Natural killer cell (primary cell): ENCODE results near the gene TECPR1. TPM values are rescaled to one million over a fixed set of nuclear protein-coding genes. Genes with fewer than 3 reads are reported as not detected.

Experiments
- ATAC-seq, 3 donors: fragments of 150-1000 bp in 2 of 3; fragments of 200-7000 bp in 1 of 3; cut with Tn5 transposase; 1 replicate in 1 of 3; 2 replicates in 2 of 3; pipeline ENCODE4 v1.10.0; 2021; ENCODE audit warnings: mild to moderate bottlenecking in 2 of 3, moderate library complexity in 2 of 3
- DNase-seq, 2 donors: peaks; one replicate each; pipeline versions ENCODE4 v3.0.0 to v3.0.0-alpha.2; 2013 to 2021; ENCODE audit warnings: mixed read lengths in 1 of 2
- H3K27ac ChIP-seq: one replicate; pipeline ENCODE4 v1.5.1; 2013; ENCODE audit warnings: mild to moderate bottlenecking, low read length
- H3K27me3 ChIP-seq: one replicate; pipeline ENCODE4 v1.6.1; 2013; ENCODE audit warnings: low read length; ENCODE audit not compliant: control insufficient read depth, insufficient read depth
- H3K36me3 ChIP-seq: one replicate; pipeline ENCODE4 v1.6.1; 2013; ENCODE audit warnings: low read length; ENCODE audit not compliant: control insufficient read depth, insufficient read depth
- H3K4me1 ChIP-seq: one replicate; pipeline ENCODE4 v1.6.1; 2013; ENCODE audit warnings: low read length; ENCODE audit not compliant: control insufficient read depth, insufficient read depth
- H3K4me3 ChIP-seq: one replicate; pipeline ENCODE4 v1.5.1; 2013; ENCODE audit warnings: low read length
- H3K9me3 ChIP-seq: one replicate; pipeline ENCODE4 v1.6.1; 2013; ENCODE audit warnings: low read length; ENCODE audit not compliant: control insufficient read depth, insufficient read depth
- H3K27ac Mint-ChIP-seq, 2 donors: one replicate each; pipeline ENCODE4 v1.8.0; 2022; ENCODE audit warnings: mild to moderate bottlenecking in 2 of 2, mixed read lengths in 2 of 2, moderate library complexity in 1 of 2
- H3K27me3 Mint-ChIP-seq, 2 donors: one replicate each; pipeline ENCODE4 v1.8.0; 2022; ENCODE audit warnings: low read depth in 2 of 2, mixed read lengths in 2 of 2
- H3K36me3 Mint-ChIP-seq: one replicate; pipeline ENCODE4 v1.8.0; 2022; ENCODE audit warnings: mixed read lengths
- H3K4me1 Mint-ChIP-seq, 2 donors: one replicate each; pipeline ENCODE4 v1.8.0; 2022; ENCODE audit warnings: mixed read lengths in 2 of 2
- H3K4me3 Mint-ChIP-seq: one replicate; pipeline ENCODE4 v1.8.0; 2022; ENCODE audit warnings: mild to moderate bottlenecking, moderate library complexity, mixed read lengths
- H3K9me3 Mint-ChIP-seq, 2 donors: one replicate each; pipeline ENCODE4 v1.8.0; 2022; ENCODE audit warnings: mixed read lengths in 2 of 2
- CTCF ChIP-seq: fragments of 200-600 bp; IDR thresholded peaks from one replicate; pipeline ENCODE4 v1.8.0; 2022; ENCODE audit warnings: antibody characterized with exemption
- WGBS: methylation state at CpG from one replicate; pipeline ENCODE4 v1.1.7; 2013; ENCODE audit warnings: missing lambda C conversion rate; ENCODE audit not compliant: insufficient coverage; 5-methylcytosine and 5-hydroxymethylcytosine counted together
- intact Hi-C: fragments of 100-400 bp; cut with micrococcal nuclease; formaldehyde crosslinking; loops from one replicate; pipeline ENCODE4 v1.14.2; 2022
- total RNA-seq, 4 donors: library from RNA; stranded (reverse); fragments of 120-200 nt in 1 of 4; gene quantifications; one replicate each; pipeline versions ENCODE4 v1.2.3 to v1.2.4, GENCODE V29; 2013 to 2022

TECPR1 gene
- total RNA-seq, 3 donors from 2014 or later (not counting 1 experiment from before 2014, with no cell fraction given): 68.8 to 76.7 (median 70.3) TPM

- Histone ChIP-seq H3K27ac (no peak overlapping the region), H3K27me3 (no peaks in the 10 kb centered on the region), H3K9me3 (no peaks in the 10 kb centered on the region), H3K4me3 (no peak overlapping the region), H3K4me1 (no peaks in the 10 kb centered on the region), H3K36me3 (peaks cover 20% of the 10 kb centered on the region)
- no peaks in the 10 kb centered on the region for H3K4me1 Mint-ChIP-seq
- H3K27ac Mint-ChIP-seq: no peak overlapping the region
- no peaks in the 10 kb centered on the region for H3K36me3 Mint-ChIP-seq
- WGBS: 91% methylated on average over 11 of the region's 11 CpGs
- H3K4me3 Mint-ChIP-seq: no peak overlapping the region
- no peak for ATAC-seq
- no peak for TF ChIP-seq CTCF
- no peaks in the 10 kb centered on the region for H3K9me3 Mint-ChIP-seq
- intact Hi-C loops: no loop called here
- DNase-seq: no peak
- H3K27me3 Mint-ChIP-seq: no peaks in the 10 kb centered on the region
Observed at GRCh38 chr7:98229441-98229840, 22.6 kb downstream of the TECPR1 start.

GRCh38 chr7:98228801-98229200, 23.2 kb downstream of the TECPR1 start:
- no peak overlapping the region for H3K27ac Mint-ChIP-seq
- Histone ChIP-seq H3K4me1 (no peaks in the 10 kb centered on the region), H3K9me3 (no peaks in the 10 kb centered on the region), H3K4me3 (no peak overlapping the region), H3K27me3 (no peaks in the 10 kb centered on the region), H3K36me3 (peaks cover 21% of the 10 kb centered on the region), H3K27ac (no peak overlapping the region)
- no peaks in the 10 kb centered on the region for H3K4me1 Mint-ChIP-seq
- H3K36me3 Mint-ChIP-seq: no peaks in the 10 kb centered on the region
- no peak overlapping the region for H3K4me3 Mint-ChIP-seq
- 96% methylated on average over 16 of the region's 16 CpGs for WGBS
- no peak for TF ChIP-seq CTCF
- DNase-seq: no peak
- H3K27me3 Mint-ChIP-seq: no peaks in the 10 kb centered on the region
- no peak for ATAC-seq
- intact Hi-C loops: no loop called here
- no peaks in the 10 kb centered on the region for H3K9me3 Mint-ChIP-seq

- DNase-seq: no peak
- no peak for TF ChIP-seq CTCF
- H3K4me3 Mint-ChIP-seq: no peak overlapping the region
- 97% methylated on average over 18 of the region's 18 CpGs for WGBS
- H3K4me1 ChIP-seq: no peaks in the 10 kb centered on the region
- no peak overlapping the region for H3K27ac Mint-ChIP-seq
- H3K36me3 ChIP-seq: peaks cover 16% of the 10 kb centered on the region
- no peak overlapping the region for H3K27ac ChIP-seq
- no peaks in the 10 kb centered on the region for H3K27me3 Mint-ChIP-seq
- no peak overlapping the region for H3K4me3 ChIP-seq
- no peaks in the 10 kb centered on the region for H3K27me3 ChIP-seq
- H3K36me3 Mint-ChIP-seq: no peaks in the 10 kb centered on the region
- intact Hi-C loops: no loop called here
- no peaks in the 10 kb centered on the region for H3K4me1 Mint-ChIP-seq
- no peak for ATAC-seq
- H3K9me3 Mint-ChIP-seq: no peaks in the 10 kb centered on the region
- no peaks in the 10 kb centered on the region for H3K9me3 ChIP-seq
Observed at GRCh38 chr7:98227939-98228338, 24.1 kb downstream of the TECPR1 start.

GRCh38 chr7:98225913-98226614, 26.0 kb downstream of the TECPR1 start:
- Histone ChIP-seq H3K27ac (no peak overlapping the region), H3K27me3 (no peaks in the 10 kb centered on the region), H3K4me1 (no peaks in the 10 kb centered on the region), H3K4me3 (no peak overlapping the region), H3K9me3 (no peaks in the 10 kb centered on the region), H3K36me3 (peaks cover 22% of the 10 kb centered on the region)
- H3K4me1 Mint-ChIP-seq: no peaks in the 10 kb centered on the region
- H3K4me3 Mint-ChIP-seq: no peak overlapping the region
- DNase-seq: no peak
- no peak for ATAC-seq
- no peak overlapping the region for H3K27ac Mint-ChIP-seq
- intact Hi-C loops: no loop called here
- WGBS: 82% methylated on average over 16 of the region's 16 CpGs
- H3K27me3 Mint-ChIP-seq: no peaks in the 10 kb centered on the region
- TF ChIP-seq CTCF: no peak
- no peaks in the 10 kb centered on the region for H3K9me3 Mint-ChIP-seq
- H3K36me3 Mint-ChIP-seq: no peaks in the 10 kb centered on the region
